Calu3 (cell line): ENCODE measurements around the gene HCN2. TPM values are rescaled to one million over a fixed set of nuclear protein-coding genes. Genes with fewer than 3 reads are reported as not detected.
A peak's percentile ranks its signal among the peaks of the same experiment; 100 is the strongest.
"Not testable (repeated sequence)": the region's sequence is repeated elsewhere in the genome, so short reads cannot be mapped to it uniquely, and the experiment has no call there.

Experiments
- BruUV-seq: library from RNA; stranded (reverse); fragments of 400-500 nt; replicated peaks from 2 replicates; lab custom pipeline; 2021; lab: Mats Ljungman, UMichigan
- CTCF ChIA-PET: fragments of 300-600 bp; sonication (Branson Sonifier 250); formaldehyde crosslinking; loops from one replicate; lab custom pipeline; 2022; ENCODE audit warnings: antibody characterized with exemption; lab: Charles Lee
- DNase-seq: peaks from one replicate; pipeline ENCODE4 v3.0.0; 2022
- H3K27ac Mint-ChIP-seq: one replicate; pipeline ENCODE4 v1.8.0; 2022; ENCODE audit warnings: mixed read lengths; ENCODE audit not compliant: unreplicated experiment
- H3K27me3 Mint-ChIP-seq: one replicate; pipeline ENCODE4 v1.8.0; 2022; ENCODE audit warnings: mixed read lengths; ENCODE audit not compliant: unreplicated experiment
- H3K36me3 Mint-ChIP-seq: one replicate; pipeline ENCODE4 v1.8.0; 2022; ENCODE audit warnings: mild to moderate bottlenecking, moderate library complexity, mixed read lengths; ENCODE audit not compliant: insufficient read depth, unreplicated experiment
- H3K4me1 Mint-ChIP-seq: one replicate; pipeline ENCODE4 v1.8.0; 2022; ENCODE audit warnings: mild to moderate bottlenecking, low read depth, mixed read lengths; ENCODE audit not compliant: unreplicated experiment
- H3K4me3 Mint-ChIP-seq: one replicate; pipeline ENCODE4 v1.8.0; 2022; ENCODE audit warnings: mild to moderate bottlenecking, low read depth, moderate library complexity, mixed read lengths; ENCODE audit not compliant: unreplicated experiment
- H3K9me3 Mint-ChIP-seq: one replicate; pipeline ENCODE4 v1.8.0; 2022; ENCODE audit warnings: low read depth, mixed read lengths; ENCODE audit not compliant: unreplicated experiment
- intact Hi-C: fragments of 100-400 bp; cut with micrococcal nuclease; formaldehyde crosslinking; loops from one replicate; pipeline ENCODE4 v1.10.0; 2022; ENCODE audit not compliant: unreplicated experiment
- total RNA-seq: library from RNA; stranded (reverse); gene quantifications from 2 replicates; pipeline ENCODE4 v1.2.3, GENCODE V29; 2022
- TF ChIP-seq, protein P1 (sequence below): fragments of 200-600 bp; IDR thresholded peaks from one replicate; pipeline ENCODE4 v1.8.0; 2022; ENCODE audit warnings: antibody characterized with exemption; ENCODE audit not compliant: unreplicated experiment

The HCN2 gene
- total RNA-seq, 1 experiment from 2014 or later: 0.09 TPM

DNA sequence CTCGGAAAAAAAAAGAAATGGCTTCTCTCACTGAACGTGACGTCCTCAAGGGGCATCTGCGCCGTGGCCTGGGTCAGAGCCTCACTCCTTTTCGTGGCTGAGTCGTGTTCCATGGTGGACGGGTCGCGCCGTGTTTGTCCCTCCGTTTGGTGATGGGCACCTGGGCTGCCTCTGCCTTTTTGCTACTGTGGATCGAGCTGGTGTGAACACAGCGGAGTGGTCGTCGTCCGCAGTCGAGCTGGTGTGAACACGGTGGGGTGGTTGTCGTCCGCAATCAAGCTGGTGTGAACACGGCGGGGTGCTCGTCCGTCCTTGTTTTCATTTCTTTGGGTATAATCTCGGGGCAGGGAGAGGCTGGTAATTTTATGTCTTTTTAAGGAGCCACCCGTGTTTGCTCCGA lies 11.6 kb downstream of the HCN2 start:
- no peaks in the 10 kb centered on the region for H3K4me1 Mint-ChIP-seq
- no TSS peak for BruUV-seq
- TF ChIP-seq, protein P1, sequence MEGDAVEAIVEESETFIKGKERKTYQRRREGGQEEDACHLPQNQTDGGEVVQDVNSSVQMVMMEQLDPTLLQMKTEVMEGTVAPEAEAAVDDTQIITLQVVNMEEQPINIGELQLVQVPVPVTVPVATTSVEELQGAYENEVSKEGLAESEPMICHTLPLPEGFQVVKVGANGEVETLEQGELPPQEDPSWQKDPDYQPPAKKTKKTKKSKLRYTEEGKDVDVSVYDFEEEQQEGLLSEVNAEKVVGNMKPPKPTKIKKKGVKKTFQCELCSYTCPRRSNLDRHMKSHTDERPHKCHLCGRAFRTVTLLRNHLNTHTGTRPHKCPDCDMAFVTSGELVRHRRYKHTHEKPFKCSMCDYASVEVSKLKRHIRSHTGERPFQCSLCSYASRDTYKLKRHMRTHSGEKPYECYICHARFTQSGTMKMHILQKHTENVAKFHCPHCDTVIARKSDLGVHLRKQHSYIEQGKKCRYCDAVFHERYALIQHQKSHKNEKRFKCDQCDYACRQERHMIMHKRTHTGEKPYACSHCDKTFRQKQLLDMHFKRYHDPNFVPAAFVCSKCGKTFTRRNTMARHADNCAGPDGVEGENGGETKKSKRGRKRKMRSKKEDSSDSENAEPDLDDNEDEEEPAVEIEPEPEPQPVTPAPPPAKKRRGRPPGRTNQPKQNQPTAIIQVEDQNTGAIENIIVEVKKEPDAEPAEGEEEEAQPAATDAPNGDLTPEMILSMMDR: no peak
- no peak for DNase-seq
- no peak overlapping the region for H3K4me3 Mint-ChIP-seq
- H3K36me3 Mint-ChIP-seq: no peaks in the 10 kb centered on the region
- CTCF ChIA-PET: no interaction called here
- peaks cover 19% of the 10 kb centered on the region for H3K27me3 Mint-ChIP-seq
- no peak overlapping the region for H3K27ac Mint-ChIP-seq
- intact Hi-C loops: no loop called here
- no peaks in the 10 kb centered on the region for H3K9me3 Mint-ChIP-seq

DNA sequence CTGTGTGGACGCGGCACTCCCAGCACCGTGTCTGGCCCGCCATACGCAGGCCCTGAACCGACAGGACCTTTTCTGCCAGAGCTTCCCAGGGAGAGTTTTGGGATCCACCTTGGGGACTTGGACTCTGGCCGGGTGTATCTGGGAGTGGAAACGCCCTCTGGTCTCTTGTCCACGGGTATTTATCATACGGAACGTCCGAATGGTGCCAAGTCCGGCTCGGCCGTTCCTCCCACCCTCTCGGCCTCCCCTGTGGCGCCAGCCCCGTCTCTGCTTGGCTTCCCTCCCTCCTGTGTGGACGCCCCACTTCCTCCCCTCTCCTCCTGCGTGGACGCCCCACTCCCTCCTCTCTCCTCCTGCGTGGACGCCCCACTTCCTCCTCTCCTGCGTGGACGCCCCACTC lies 12.1 kb downstream of the HCN2 start:
- H3K4me1 Mint-ChIP-seq: no peaks in the 10 kb centered on the region
- peaks cover 15% of the 10 kb centered on the region for H3K27me3 Mint-ChIP-seq
- no TSS peak for BruUV-seq
- DNase-seq: no peak
- TF ChIP-seq, protein P1: no peak
- H3K4me3 Mint-ChIP-seq: no peak overlapping the region
- intact Hi-C loops: no loop called here
- no peaks in the 10 kb centered on the region for H3K36me3 Mint-ChIP-seq
- H3K27ac Mint-ChIP-seq: no peak overlapping the region
- CTCF ChIA-PET: no interaction called here
- no peaks in the 10 kb centered on the region for H3K9me3 Mint-ChIP-seq

DNA sequence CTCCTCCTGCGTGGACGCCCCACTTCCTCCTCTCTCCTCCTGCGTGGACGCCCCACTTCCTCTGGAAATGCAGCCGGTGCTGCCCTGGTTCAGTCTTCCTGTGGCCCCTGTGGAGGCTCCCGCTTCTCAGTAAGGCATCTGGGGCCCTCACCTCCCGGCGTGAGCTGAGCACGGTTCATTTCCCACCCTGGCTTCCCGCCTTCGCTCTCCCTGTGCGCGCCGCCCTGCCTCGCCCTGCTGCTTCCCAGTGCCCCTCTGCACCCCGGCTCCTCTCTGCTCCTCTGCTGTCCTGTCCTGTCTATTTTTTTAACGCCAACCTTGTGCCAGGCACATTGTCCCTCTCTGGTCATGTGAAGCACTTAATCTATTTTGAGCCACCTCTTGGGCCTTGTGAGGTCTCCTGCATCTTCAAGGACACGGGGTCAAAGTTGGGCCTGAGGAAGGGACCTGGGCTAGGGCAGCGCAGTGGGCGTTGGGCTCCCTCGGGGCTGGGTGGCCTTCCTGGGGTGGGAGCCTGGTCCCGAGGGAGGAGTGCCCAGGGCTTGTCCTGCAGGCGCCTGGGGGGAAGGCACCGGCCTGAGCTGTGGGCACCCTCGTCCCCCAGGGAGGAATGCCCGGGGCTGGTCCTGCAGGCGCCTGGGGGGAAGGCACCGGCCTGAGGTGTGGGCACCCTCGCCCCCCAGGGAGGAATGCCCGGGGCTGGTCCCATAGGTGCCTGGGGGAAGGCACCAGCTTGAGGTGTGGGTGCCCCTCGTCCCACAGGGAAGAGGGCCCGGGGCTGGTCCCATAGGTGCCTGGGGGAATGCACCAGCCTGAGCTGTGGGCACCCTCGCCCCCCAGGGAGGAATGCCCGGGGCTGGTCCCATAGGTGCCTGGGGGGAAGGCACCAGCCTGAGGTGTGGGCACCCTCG lies 13.0 kb downstream of the HCN2 start:
- Mint-ChIP-seq H3K27me3 (peaks cover 15% of the 10 kb centered on the region), H3K36me3 (no peaks in the 10 kb centered on the region), H3K27ac (peak overlapping the region; percentile 24), H3K4me1 (no peaks in the 10 kb centered on the region), H3K9me3 (no peaks in the 10 kb centered on the region), H3K4me3 (no peak overlapping the region)
- CTCF ChIA-PET: no interaction called here
- no TSS peak for BruUV-seq
- no peak for DNase-seq
- TF ChIP-seq, protein P1: no peak
- intact Hi-C loops: no loop called here

DNA sequence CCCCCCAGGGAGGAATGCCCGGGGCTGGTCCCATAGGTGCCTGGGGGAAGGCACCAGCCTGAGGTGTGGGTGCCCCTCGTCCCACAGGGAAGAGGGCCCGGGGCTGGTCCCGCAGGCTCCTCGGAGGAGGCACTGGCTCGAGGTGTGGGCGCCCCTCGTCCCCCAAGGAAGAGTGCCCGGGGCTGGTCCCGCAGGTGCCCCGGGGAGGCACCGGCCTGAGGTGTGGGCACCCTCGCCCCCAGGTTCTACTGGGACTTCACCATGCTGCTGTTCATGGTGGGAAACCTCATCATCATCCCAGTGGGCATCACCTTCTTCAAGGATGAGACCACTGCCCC lies 13.6 kb downstream of the HCN2 start:
- BruUV-seq, H3K9me3 Mint-ChIP-seq, intact Hi-C loops, H3K4me1 Mint-ChIP-seq, H3K4me3 Mint-ChIP-seq, H3K36me3 Mint-ChIP-seq, H3K27ac Mint-ChIP-seq, CTCF ChIA-PET, DNase-seq: not testable (repeated sequence)
- peaks cover 15% of the 10 kb centered on the region for H3K27me3 Mint-ChIP-seq

DNA sequence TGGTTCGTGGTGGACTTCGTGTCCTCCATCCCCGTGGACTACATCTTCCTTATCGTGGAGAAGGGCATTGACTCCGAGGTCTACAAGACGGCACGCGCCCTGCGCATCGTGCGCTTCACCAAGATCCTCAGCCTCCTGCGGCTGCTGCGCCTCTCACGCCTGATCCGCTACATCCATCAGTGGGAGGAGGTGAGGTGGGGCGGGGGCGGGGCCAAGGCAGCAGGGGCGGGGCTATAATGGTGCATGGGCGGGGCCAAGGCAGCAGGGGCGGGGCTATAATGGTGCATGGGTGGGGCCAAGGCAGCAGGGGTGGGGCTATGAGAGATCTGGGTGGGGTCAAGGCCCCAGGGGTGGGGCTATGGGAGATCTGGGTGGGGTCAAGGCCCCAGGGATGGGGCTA lies 14.1 kb downstream of the HCN2 start:
- BruUV-seq, H3K36me3 Mint-ChIP-seq, H3K9me3 Mint-ChIP-seq, DNase-seq, CTCF ChIA-PET, H3K27ac Mint-ChIP-seq, H3K4me3 Mint-ChIP-seq, H3K4me1 Mint-ChIP-seq, intact Hi-C loops: not testable (repeated sequence)
- peaks cover 15% of the 10 kb centered on the region for H3K27me3 Mint-ChIP-seq
